Activated T-helper 1 cell treated with anti-CD3 and anti-CD28 coated beads, Interleukin-12 subunit alpha, Interleukin-12 subunit beta, Interleukin-2, Interleukin-4 antibody, amounts not matched to agents 30 ng/mL and 10 ng/mL and 1 ng/mL, durations not matched to agents 14 hours and 24 hours and 36 hours (primary cell): ENCODE measurements around the gene SERPINB4. TPM values are rescaled to one million over a fixed set of nuclear protein-coding genes. Genes with fewer than 3 reads are reported as not detected.

Source experiments
- DNase-seq: peaks from one replicate; pipeline ENCODE4 v3.0.0; 2021; ENCODE audit warnings: low spot score
- H3K27ac Mint-ChIP-seq: one replicate; pipeline ENCODE4 v1.8.0; 2021; ENCODE audit warnings: mild to moderate bottlenecking, mixed read lengths
- H3K27me3 Mint-ChIP-seq: one replicate; pipeline ENCODE4 v1.8.0; 2022; ENCODE audit warnings: mild to moderate bottlenecking, moderate library complexity, mixed read lengths; ENCODE audit not compliant: insufficient read depth
- H3K36me3 Mint-ChIP-seq: one replicate; pipeline ENCODE4 v1.8.0; 2021; ENCODE audit warnings: low read depth, mixed read lengths
- H3K4me1 Mint-ChIP-seq: one replicate; pipeline ENCODE4 v1.8.0; 2021; ENCODE audit warnings: low read depth, mixed read lengths
- H3K4me3 Mint-ChIP-seq: one replicate; pipeline ENCODE4 v1.8.0; 2021; ENCODE audit warnings: mild to moderate bottlenecking, moderate library complexity, mixed read lengths
- H3K9me3 Mint-ChIP-seq: one replicate; pipeline ENCODE4 v1.8.0; 2021; ENCODE audit warnings: mixed read lengths
- intact Hi-C: fragments of 100-400 bp; cut with micrococcal nuclease; formaldehyde crosslinking; loops from one replicate; pipeline ENCODE4 v1.15.1; 2024
- total RNA-seq: library from RNA; stranded (reverse); gene quantifications from 2 replicates; pipeline ENCODE4 v1.2.3, GENCODE V29; 2022

The SERPINB4 gene
- total RNA-seq, 1 donor from 2014 or later = not detected

- DNase-seq = no peak
- no peaks in the 10 kb centered on the region for H3K9me3 Mint-ChIP-seq
- no peak overlapping the region for H3K27ac Mint-ChIP-seq
- H3K4me1 Mint-ChIP-seq = no peaks in the 10 kb centered on the region
- H3K36me3 Mint-ChIP-seq = no peaks in the 10 kb centered on the region
- no peak overlapping the region for H3K4me3 Mint-ChIP-seq
- H3K27me3 Mint-ChIP-seq = peaks cover 3% of the 10 kb centered on the region
- intact Hi-C loops = no loop called here
These were observed 26.8 kb downstream of the SERPINB4 start for GRCh38 chr18:63617049-63617914.

- Mint-ChIP-seq H3K27ac (no peak overlapping the region), H3K36me3 (no peaks in the 10 kb centered on the region), H3K27me3 (peaks cover 3% of the 10 kb centered on the region), H3K9me3 (no peaks in the 10 kb centered on the region), H3K4me3 (no peak overlapping the region), H3K4me1 (no peaks in the 10 kb centered on the region)
- no peak for DNase-seq
- intact Hi-C loops = no loop called here
These were observed 30.6 kb downstream of the SERPINB4 start for GRCh38 chr18:63613420-63613819.

DNA sequence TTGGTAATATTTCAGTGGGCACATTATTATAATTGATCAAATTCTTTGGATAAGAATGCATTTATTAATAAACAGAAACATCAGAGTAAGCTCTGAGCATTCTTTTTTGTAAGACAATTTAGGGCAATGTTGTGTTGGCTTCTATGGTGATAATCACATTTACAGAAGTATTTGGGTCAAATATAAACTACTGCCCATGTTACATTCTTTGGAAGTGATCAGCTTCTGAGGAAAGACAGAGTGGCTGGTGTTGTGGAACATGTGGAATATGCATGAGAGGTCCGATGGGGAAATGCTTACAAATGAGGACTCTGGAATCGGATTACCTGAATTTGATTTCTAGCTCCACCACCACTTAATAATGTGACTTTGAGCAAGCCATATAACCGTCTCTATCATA lies 37.5 kb downstream of the SERPINB4 start:
- H3K27me3 Mint-ChIP-seq = no peaks in the 10 kb centered on the region
- intact Hi-C loops = no loop called here
- H3K27ac Mint-ChIP-seq = no peak overlapping the region
- no peaks in the 10 kb centered on the region for H3K4me1 Mint-ChIP-seq
- H3K4me3 Mint-ChIP-seq = no peak overlapping the region
- no peaks in the 10 kb centered on the region for H3K36me3 Mint-ChIP-seq
- H3K9me3 Mint-ChIP-seq = no peaks in the 10 kb centered on the region
- no peak for DNase-seq

GRCh38 chr18:63604791-63605567 lies 39.1 kb downstream of the SERPINB4 start:
- Mint-ChIP-seq H3K27me3 (no peaks in the 10 kb centered on the region), H3K4me3 (no peak overlapping the region), H3K36me3 (no peaks in the 10 kb centered on the region), H3K4me1 (no peaks in the 10 kb centered on the region), H3K9me3 (no peaks in the 10 kb centered on the region), H3K27ac (no peak overlapping the region)
- DNase-seq = no peak
- intact Hi-C loops = no loop called here

DNA sequence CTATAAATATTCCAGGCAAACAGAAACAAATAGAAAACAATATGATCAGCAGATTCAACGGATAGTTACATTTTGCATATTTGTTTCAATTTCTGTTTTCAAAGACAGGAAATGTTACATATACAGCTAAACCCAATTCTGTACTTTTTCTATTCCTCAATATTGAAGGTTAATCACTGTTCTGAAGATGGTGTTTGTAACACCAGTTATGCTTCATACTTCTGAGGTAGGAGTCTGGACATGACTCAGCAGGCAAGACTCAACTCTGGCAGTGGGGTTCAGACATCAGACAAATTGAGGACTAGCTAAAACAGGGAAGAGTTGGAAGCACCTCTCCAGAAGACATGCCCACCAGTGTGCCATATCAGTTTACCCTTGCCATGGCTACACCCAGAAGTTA lies 40.3 kb downstream of the SERPINB4 start:
- H3K27ac Mint-ChIP-seq = no peak overlapping the region

DNA sequence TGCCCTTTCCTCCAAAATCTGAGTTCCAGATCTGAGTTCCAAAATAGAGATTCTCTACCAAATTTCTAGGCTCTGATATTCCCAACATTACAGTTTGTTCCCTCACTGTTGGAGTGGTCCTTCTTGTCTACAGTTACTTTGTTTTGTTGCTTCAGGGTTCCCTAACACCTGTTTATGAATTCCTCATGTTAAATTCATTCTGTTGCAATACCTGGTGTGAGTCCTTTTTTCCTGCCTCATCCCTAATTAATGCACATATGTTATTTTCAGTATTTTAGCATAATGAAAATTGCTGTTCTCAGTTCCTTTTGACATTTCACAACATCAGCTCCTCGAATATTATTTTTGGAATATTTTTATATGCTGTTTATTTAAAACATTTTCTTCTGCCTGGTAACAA lies 40.7 kb downstream of the SERPINB4 start:
- H3K27ac Mint-ChIP-seq = no peak overlapping the region

More for the DNA sequence above, 40.3 kb downstream of the SERPINB4 start:
- no peaks in the 10 kb centered on the region for H3K4me1 Mint-ChIP-seq
- intact Hi-C loops = no loop called here
- H3K9me3 Mint-ChIP-seq = no peaks in the 10 kb centered on the region
- no peak overlapping the region for H3K4me3 Mint-ChIP-seq
- no peak for DNase-seq
- H3K36me3 Mint-ChIP-seq = no peaks in the 10 kb centered on the region
- H3K27me3 Mint-ChIP-seq = no peaks in the 10 kb centered on the region

GRCh38 chr18:63596964-63597363 lies 47.1 kb downstream of the SERPINB4 start:
- H3K9me3 Mint-ChIP-seq = no peaks in the 10 kb centered on the region
- H3K27me3 Mint-ChIP-seq = no peaks in the 10 kb centered on the region
- H3K27ac Mint-ChIP-seq = no peak overlapping the region
- no peaks in the 10 kb centered on the region for H3K4me1 Mint-ChIP-seq
- H3K4me3 Mint-ChIP-seq = no peak overlapping the region
- intact Hi-C loops = no loop called here
- H3K36me3 Mint-ChIP-seq = no peaks in the 10 kb centered on the region
- DNase-seq = no peak

More for the DNA sequence above, 40.7 kb downstream of the SERPINB4 start:
- intact Hi-C loops = no loop called here
- Mint-ChIP-seq H3K36me3 (no peaks in the 10 kb centered on the region), H3K27me3 (no peaks in the 10 kb centered on the region), H3K9me3 (no peaks in the 10 kb centered on the region), H3K4me1 (no peaks in the 10 kb centered on the region), H3K4me3 (no peak overlapping the region)
- no peak for DNase-seq

- no peaks in the 10 kb centered on the region for H3K4me1 Mint-ChIP-seq
- H3K27ac Mint-ChIP-seq = no peak overlapping the region
- no peaks in the 10 kb centered on the region for H3K36me3 Mint-ChIP-seq
- intact Hi-C loops = no loop called here
- no peak for DNase-seq
- no peaks in the 10 kb centered on the region for H3K9me3 Mint-ChIP-seq
- peaks cover 4% of the 10 kb centered on the region for H3K27me3 Mint-ChIP-seq
- no peak overlapping the region for H3K4me3 Mint-ChIP-seq
These were observed 51.6 kb downstream of the SERPINB4 start for GRCh38 chr18:63592471-63592870.

DNA sequence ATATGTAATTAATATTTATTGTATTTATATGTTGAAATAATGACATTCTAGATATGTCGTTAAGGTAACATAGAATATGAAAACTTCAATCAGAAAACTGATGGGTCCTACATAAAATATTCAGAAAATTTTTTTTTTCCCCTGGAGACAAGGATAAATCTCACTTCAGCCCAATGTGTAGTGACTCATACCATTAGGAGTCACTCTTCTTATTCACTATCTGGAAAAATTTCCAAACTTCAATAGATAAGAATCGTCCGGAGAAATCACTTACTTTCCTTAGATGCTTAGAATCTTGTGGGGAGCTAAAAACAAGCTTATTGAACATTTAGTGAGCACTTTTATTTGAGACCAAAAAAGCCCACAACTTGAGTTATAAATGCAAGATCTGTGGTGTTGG lies 52.3 kb downstream of the SERPINB4 start:
- intact Hi-C loops = no loop called here
- Mint-ChIP-seq H3K9me3 (no peaks in the 10 kb centered on the region), H3K4me1 (no peaks in the 10 kb centered on the region), H3K27me3 (peaks cover 4% of the 10 kb centered on the region), H3K36me3 (no peaks in the 10 kb centered on the region), H3K4me3 (no peak overlapping the region), H3K27ac (no peak overlapping the region)
- no peak for DNase-seq

DNA sequence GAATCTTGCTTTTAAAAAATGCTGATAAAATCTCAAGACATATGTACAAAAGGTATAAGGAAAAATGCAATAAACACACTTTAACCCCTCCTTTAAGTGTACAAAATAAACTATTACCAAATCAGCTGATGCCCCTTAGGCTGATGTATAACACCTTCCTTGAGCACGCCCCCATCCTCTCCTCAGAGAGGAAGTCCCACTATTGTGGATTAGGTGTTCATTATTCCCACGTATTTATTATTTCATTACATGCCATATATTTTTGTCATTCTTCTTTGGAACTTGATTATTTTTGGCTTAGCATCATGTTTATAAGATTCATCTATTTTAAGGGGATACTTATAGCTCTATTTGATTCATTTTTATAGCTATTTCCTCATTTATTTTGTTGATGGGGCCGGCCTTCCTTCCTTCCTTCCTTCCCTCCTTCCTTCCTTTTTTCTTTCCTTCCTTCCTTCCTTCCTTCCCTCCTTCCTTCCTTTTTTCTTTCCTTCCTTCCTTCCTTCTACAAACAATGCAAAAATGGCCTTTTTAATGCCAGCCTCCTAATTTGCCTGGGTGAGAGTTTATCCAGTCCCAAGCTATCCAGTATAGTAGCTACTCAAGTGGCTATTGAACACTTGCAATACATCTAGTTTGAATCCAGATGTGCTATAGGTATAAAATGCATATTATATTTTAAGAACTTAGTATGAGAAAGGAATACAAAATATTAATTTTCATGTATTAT lies 52.9 kb downstream of the SERPINB4 start:
- intact Hi-C loops = no loop called here
- Mint-ChIP-seq H3K27ac (no peak overlapping the region), H3K27me3 (peaks cover 4% of the 10 kb centered on the region), H3K9me3 (no peaks in the 10 kb centered on the region), H3K4me1 (no peaks in the 10 kb centered on the region), H3K36me3 (no peaks in the 10 kb centered on the region), H3K4me3 (no peak overlapping the region)
- no peak for DNase-seq

GRCh38 chr18:63590373-63590772 lies 53.7 kb downstream of the SERPINB4 start:
- intact Hi-C loops = no loop called here
- no peaks in the 10 kb centered on the region for H3K9me3 Mint-ChIP-seq
- no peak for DNase-seq
- peaks cover 4% of the 10 kb centered on the region for H3K27me3 Mint-ChIP-seq
- no peaks in the 10 kb centered on the region for H3K36me3 Mint-ChIP-seq
- H3K4me3 Mint-ChIP-seq = no peak overlapping the region
- H3K4me1 Mint-ChIP-seq = no peaks in the 10 kb centered on the region
- H3K27ac Mint-ChIP-seq = no peak overlapping the region

DNA sequence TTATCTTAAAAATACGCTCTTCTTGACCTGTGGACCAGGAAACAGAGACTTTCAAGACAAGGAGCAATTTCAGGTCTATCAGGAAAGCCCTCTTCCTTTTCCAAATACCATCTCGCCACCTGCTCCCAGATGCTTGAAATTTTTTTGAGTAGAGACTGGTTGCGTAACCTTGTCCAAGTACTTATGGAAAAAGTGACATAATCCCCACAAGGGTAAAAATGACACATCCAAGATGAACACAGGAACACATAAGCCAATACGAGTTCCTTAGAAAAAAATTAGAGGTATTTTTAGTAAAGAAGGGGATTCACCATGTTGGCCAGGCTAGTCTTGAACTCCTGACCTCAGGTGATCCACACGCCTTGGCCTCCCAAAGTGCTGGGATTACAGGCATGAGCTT lies 55.1 kb downstream of the SERPINB4 start:
- Mint-ChIP-seq H3K36me3 (no peaks in the 10 kb centered on the region), H3K27me3 (peaks cover 4% of the 10 kb centered on the region), H3K27ac (no peak overlapping the region), H3K4me1 (no peaks in the 10 kb centered on the region), H3K9me3 (no peaks in the 10 kb centered on the region), H3K4me3 (no peak overlapping the region)
- DNase-seq = no peak
- intact Hi-C loops = no loop called here
